Nephron progenitor cell (in vitro differentiated cells): ENCODE data around the gene TXNRD2.
A peak's percentile ranks its signal among the peaks of the same experiment; 100 is the strongest.

Experiments
- DNase-seq: peaks from one replicate; pipeline ENCODE4 v3.0.0; 2021
- H3K27ac Mint-ChIP-seq: 2 replicates; pipeline ENCODE4 v1.8.0; 2021; ENCODE audit warnings: mild to moderate bottlenecking, moderate library complexity, mixed read lengths
- H3K27me3 Mint-ChIP-seq: 2 replicates; pipeline ENCODE4 v1.8.0; 2021; ENCODE audit warnings: mild to moderate bottlenecking, low read depth, mixed read lengths; ENCODE audit not compliant: poor library complexity
- H3K36me3 Mint-ChIP-seq: 2 replicates; pipeline ENCODE4 v1.8.0; 2021; ENCODE audit warnings: low read depth, mixed read lengths
- H3K4me1 Mint-ChIP-seq: 2 replicates; pipeline ENCODE4 v1.8.0; 2021; ENCODE audit warnings: mixed read lengths
- H3K4me3 Mint-ChIP-seq: 2 replicates; pipeline ENCODE4 v1.8.0; 2021; ENCODE audit warnings: mild to moderate bottlenecking, moderate library complexity, mixed read lengths
- H3K9me3 Mint-ChIP-seq: 2 replicates; pipeline ENCODE4 v1.8.0; 2021; ENCODE audit warnings: mild to moderate bottlenecking, moderate library complexity, mixed read lengths
- CTCF ChIP-seq: fragments of 200-600 bp; sonication (generic); IDR thresholded peaks from 2 replicates; pipeline ENCODE4 v1.5.0; 2021; ENCODE audit warnings: antibody characterized with exemption

Gene TXNRD2

GRCh38 chr22:19919701-19920363 lies 21.8 kb downstream of the TXNRD2 start:
- H3K9me3 Mint-ChIP-seq = no peaks in the 10 kb centered on the region
- no peak for TF ChIP-seq CTCF
- H3K4me1 Mint-ChIP-seq = no peaks in the 10 kb centered on the region
- H3K27ac Mint-ChIP-seq = no peak overlapping the region
- no peak for DNase-seq
- peaks cover 12% of the 10 kb centered on the region for H3K27me3 Mint-ChIP-seq
- no peak overlapping the region for H3K4me3 Mint-ChIP-seq
- H3K36me3 Mint-ChIP-seq = peaks cover 18% of the 10 kb centered on the region

GRCh38 chr22:19918332-19919106 lies 23.1 kb downstream of the TXNRD2 start:
- H3K4me3 Mint-ChIP-seq = no peak overlapping the region
- DNase-seq = no peak
- H3K27ac Mint-ChIP-seq = no peak overlapping the region
- TF ChIP-seq CTCF = no peak
- peaks cover 22% of the 10 kb centered on the region for H3K27me3 Mint-ChIP-seq
- H3K36me3 Mint-ChIP-seq = peaks cover 23% of the 10 kb centered on the region
- H3K4me1 Mint-ChIP-seq = no peaks in the 10 kb centered on the region
- H3K9me3 Mint-ChIP-seq = peaks cover 10% of the 10 kb centered on the region

GRCh38 chr22:19917389-19918138 lies 24.1 kb downstream of the TXNRD2 start:
- H3K9me3 Mint-ChIP-seq = peaks cover 15% of the 10 kb centered on the region
- H3K4me1 Mint-ChIP-seq = no peaks in the 10 kb centered on the region
- H3K4me3 Mint-ChIP-seq = no peak overlapping the region
- peaks cover 29% of the 10 kb centered on the region for H3K36me3 Mint-ChIP-seq
- no peak for TF ChIP-seq CTCF
- DNase-seq = no peak
- peak overlapping the region; percentile 32 for H3K27ac Mint-ChIP-seq
- H3K27me3 Mint-ChIP-seq = peaks cover 23% of the 10 kb centered on the region

- peaks cover 29% of the 10 kb centered on the region for H3K36me3 Mint-ChIP-seq
- TF ChIP-seq CTCF = no peak
- no peak for DNase-seq
- peaks cover 15% of the 10 kb centered on the region for H3K9me3 Mint-ChIP-seq
- H3K4me3 Mint-ChIP-seq = no peak overlapping the region
- peaks cover 22% of the 10 kb centered on the region for H3K27me3 Mint-ChIP-seq
- no peaks in the 10 kb centered on the region for H3K4me1 Mint-ChIP-seq
- no peak overlapping the region for H3K27ac Mint-ChIP-seq
Observed at GRCh38 chr22:19916941-19917340, 24.7 kb downstream of the TXNRD2 start.

GRCh38 chr22:19916006-19916405 lies 25.6 kb downstream of the TXNRD2 start:
- Mint-ChIP-seq H3K27ac (no peak overlapping the region), H3K36me3 (peaks cover 29% of the 10 kb centered on the region), H3K27me3 (peaks cover 18% of the 10 kb centered on the region), H3K4me3 (no peak overlapping the region), H3K9me3 (peaks cover 15% of the 10 kb centered on the region), H3K4me1 (no peaks in the 10 kb centered on the region)
- no peak for TF ChIP-seq CTCF
- no peak for DNase-seq
